Astrocyte of the spinal cord (primary cell): Measurements from ENCODE around the gene RPL18.

Experiments used
- DNase-seq: peaks from one replicate; pipeline ENCODE4 v3.0.0; 2011; ENCODE audit warnings: low read depth, low spot score
- H3K4me3 ChIP-seq: 2 replicates; pipeline ENCODE4 v1.5.1; 2011; ENCODE audit warnings: low read depth, mild to moderate bottlenecking, low read length, moderate library complexity
- CTCF ChIP-seq: IDR thresholded peaks from 2 replicates; pipeline ENCODE4 v1.5.1; 2012; ENCODE audit warnings: low read depth, mild to moderate bottlenecking, low read length, inconsistent platforms
- in situ Hi-C: cut with HindIII; loops from 2 replicates; pipeline ENCODE4 v1.10.0; 2017; ENCODE audit warnings: low sequenced_read_pairs

Gene RPL18

GRCh38 chr19:48595833-48596232 lies 23.1 kb downstream of the RPL18 start:
- in situ Hi-C loops: no loop called here
- TF ChIP-seq CTCF: no peak
- DNase-seq: no peak
- no peak overlapping the region for H3K4me3 ChIP-seq

GRCh38 chr19:48595171-48595570 lies 23.8 kb downstream of the RPL18 start:
- TF ChIP-seq CTCF: no peak
- no peak overlapping the region for H3K4me3 ChIP-seq
- DNase-seq: no peak
- in situ Hi-C loops: no loop called here

GRCh38 chr19:48591021-48591420 lies 28.0 kb downstream of the RPL18 start:
- DNase-seq: no peak
- H3K4me3 ChIP-seq: no peak overlapping the region
- in situ Hi-C loops: no loop called here
- TF ChIP-seq CTCF: no peak

GRCh38 chr19:48588670-48589401 lies 30.1 kb downstream of the RPL18 start:
- peak overlapping the region; percentile 38 for H3K4me3 ChIP-seq
- in situ Hi-C loops: no loop called here

GRCh38 chr19:48587387-48587786 lies 31.6 kb downstream of the RPL18 start:
- H3K4me3 ChIP-seq: no peak overlapping the region
- TF ChIP-seq CTCF: no peak
- in situ Hi-C loops: no loop called here
- DNase-seq: no peak

More at GRCh38 chr19:48588670-48589401, 30.1 kb downstream of the RPL18 start:
- peak; percentile 94 for TF ChIP-seq CTCF
- peak; percentile 81 for DNase-seq

GRCh38 chr19:48582168-48582567 lies 36.8 kb downstream of the RPL18 start:
- TF ChIP-seq CTCF: no peak
- no peak for DNase-seq
- in situ Hi-C loops: no loop called here
- no peak overlapping the region for H3K4me3 ChIP-seq
